Panc1 (cell line): Measurements from ENCODE around the gene OPN4. TPM values are rescaled to one million over a fixed set of nuclear protein-coding genes. Genes with fewer than 3 reads are reported as not detected.

Experiments
- ATAC-seq: fragments of 200-7000 bp; cut with Tn5 transposase; 2 replicates; pipeline ENCODE4 v1.9.1; 2020; ENCODE audit warnings: mild to moderate bottlenecking, moderate library complexity
- BruUV-seq: library from RNA; stranded (reverse); fragments of 400-500 nt; replicated peaks from 2 replicates; lab custom pipeline; 2021; lab: Mats Ljungman, UMichigan
- CTCF ChIA-PET: fragments of 300-600 bp; sonication (Branson Sonifier 250); formaldehyde crosslinking; loops from one replicate; lab custom pipeline; 2022; ENCODE audit warnings: antibody characterized with exemption; lab: Charles Lee
- POLR2A ChIA-PET: fragments of 300-600 bp; sonication (Branson Sonifier 250); formaldehyde crosslinking; loops from one replicate; lab custom pipeline; 2022; ENCODE audit warnings: antibody characterized with exemption; lab: Charles Lee
- DNase-seq: peaks from one replicate; pipeline ENCODE4 v3.0.0-alpha.2; 2010; ENCODE audit warnings: low read depth, low spot score
- H3K27ac ChIP-seq: 2 replicates; pipeline ENCODE4 v1.5.1; 2011; ENCODE audit warnings: mild to moderate bottlenecking, low read length, inconsistent platforms
- H3K27me3 ChIP-seq: fragments of 200-500 bp; sonication (Bioruptor generic); 2 replicates; pipeline ENCODE4 v1.6.0; 2014; ENCODE audit warnings: low read length, inconsistent platforms; ENCODE audit not compliant: control insufficient read depth, insufficient read depth
- H3K36me3 ChIP-seq: fragments of 200-500 bp; sonication (Bioruptor generic); 2 replicates; pipeline ENCODE4 v1.5.1; 2014; ENCODE audit warnings: inconsistent platforms, mild to moderate bottlenecking, low read length, moderate library complexity; ENCODE audit not compliant: control insufficient read depth, insufficient read depth
- H3K4me1 ChIP-seq: 2 replicates; pipeline ENCODE4 v1.5.1; 2011; ENCODE audit warnings: inconsistent platforms, mild to moderate bottlenecking, low read length, moderate library complexity; ENCODE audit not compliant: control insufficient read depth, insufficient read depth
- H3K4me3 ChIP-seq, 2 experiments: 2 replicates each; pipeline ENCODE4 v1.5.1; 2011 to 2012; ENCODE audit warnings: low read depth in 2 of 2, low read length in 2 of 2, mild to moderate bottlenecking in 2 of 2, inconsistent platforms in 1 of 2, moderate library complexity in 1 of 2
- H3K9me3 ChIP-seq: fragments of 200-500 bp; sonication (Bioruptor generic); 2 replicates; pipeline ENCODE4 v1.5.1; 2014; ENCODE audit warnings: low read depth, mild to moderate bottlenecking, inconsistent platforms, low read length, moderate library complexity; ENCODE audit not compliant: control insufficient read depth, insufficient read depth
- CTCF ChIP-seq: fragments of 450-650 bp; IDR thresholded peaks from 2 replicates; pipeline ENCODE4 v1.5.1; 2017; ENCODE audit warnings: mild to moderate bottlenecking
- POLR2AphosphoS5 ChIP-seq: IDR thresholded peaks from 2 replicates; pipeline ENCODE4 v1.6.1; 2012; ENCODE audit warnings: mild to moderate bottlenecking, low read depth, low read length, moderate library complexity
- REST ChIP-seq, 2 experiments: IDR thresholded peaks; 2 replicates each; pipeline ENCODE4 v1.6.1; 2011 to 2012; ENCODE audit warnings: low read depth in 2 of 2, control low read depth in 1 of 2, low read length in 1 of 2, mild to moderate bottlenecking in 1 of 2, moderate library complexity in 1 of 2; ENCODE audit not compliant: insufficient read depth in 1 of 2
- SIN3A ChIP-seq: IDR thresholded peaks from 2 replicates; pipeline ENCODE4 v1.6.1; 2012; ENCODE audit warnings: low read depth, mild to moderate bottlenecking, low read length, moderate library complexity, borderline replicate concordance; ENCODE audit not compliant: insufficient read depth
- TCF7L2 ChIP-seq: IDR thresholded peaks from 2 replicates; pipeline ENCODE4 v1.6.1; 2011; ENCODE audit warnings: mild to moderate bottlenecking, low read depth, low read length, inconsistent platforms
- in situ Hi-C: cut with HindIII; loops from 2 replicates; pipeline ENCODE4 v1.10.0; 2016; ENCODE audit warnings: low sequenced_read_pairs, low pct_unique_long_range_greater_than_20kb
- intact Hi-C: fragments of 100-400 bp; cut with micrococcal nuclease; formaldehyde crosslinking; loops from one replicate; pipeline ENCODE4 v1.10.0; 2022; ENCODE audit not compliant: unreplicated experiment
- total RNA-seq: library from RNA; stranded (reverse); gene quantifications from one replicate; pipeline ENCODE4 v1.2.1, GENCODE V29; 2021; ENCODE audit not compliant: unreplicated experiment

The OPN4 gene
- total RNA-seq, 1 experiment from 2014 or later, result not detected

GRCh38 chr10:86692664-86693063 is 38.3 kb downstream of the OPN4 start:
- no peak for DNase-seq
- intact Hi-C loops (no loop called here), in situ Hi-C loops (no loop called here)
- no peak overlapping the region for H3K27ac ChIP-seq
- ChIA-PET CTCF (interaction anchor here (0.9 kb wide), 1 partner anchor 8 kb away, joined by 3 read pairs; no protein-coding TSS in a partner anchor), POLR2A (no interaction called here)
- H3K36me3 ChIP-seq, result no peaks in the 10 kb centered on the region
- peaks cover 14% of the 10 kb centered on the region for H3K4me1 ChIP-seq
- no peaks in the 10 kb centered on the region for H3K9me3 ChIP-seq
- no peak for ATAC-seq
- H3K27me3 ChIP-seq, result no peaks in the 10 kb centered on the region
- TF ChIP-seq CTCF (no peak), POLR2AphosphoS5 (no peak), REST (IDR thresholded peaks at IDR 0.05; ENCODE audit: insufficient read depth in 1 of 2, low read depth in 2 of 2, low read length in 1 of 2) (no peak), TCF7L2 (no peak), SIN3A (no peak)
- no TSS peak for BruUV-seq
- no peak overlapping the region for H3K4me3 ChIP-seq

GRCh38 chr10:86693275-86693674 is 38.9 kb downstream of the OPN4 start:
- no peaks in the 10 kb centered on the region for H3K27me3 ChIP-seq
- H3K4me1 ChIP-seq, result peaks cover 8% of the 10 kb centered on the region
- H3K4me3 ChIP-seq, result no peak overlapping the region
- TF ChIP-seq CTCF (no peak), TCF7L2 (no peak), REST (IDR thresholded peaks at IDR 0.05; ENCODE audit: insufficient read depth in 1 of 2, low read depth in 2 of 2, low read length in 1 of 2) (no peak), SIN3A (no peak), POLR2AphosphoS5 (no peak)
- in situ Hi-C loops (no loop called here), intact Hi-C loops (no loop called here)
- CTCF ChIA-PET, result no interaction called here
- no TSS peak for BruUV-seq
- ATAC-seq (no peak), DNase-seq (no peak)
- no peak overlapping the region for H3K27ac ChIP-seq
- no peaks in the 10 kb centered on the region for H3K9me3 ChIP-seq
- POLR2A ChIA-PET, result no interaction called here
- H3K36me3 ChIP-seq, result no peaks in the 10 kb centered on the region
